IMR-90 (cell line): Measurements from ENCODE around the gene OXA1L. TPM values are rescaled to one million over a fixed set of nuclear protein-coding genes. Genes with fewer than 3 reads are reported as not detected.

ENCODE experiments used
- ATAC-seq: fragments of 200-7000 bp; cut with Tn5 transposase; 2 replicates; pipeline ENCODE4 v1.9.1; 2020; ENCODE audit warnings: low read depth, mild to moderate bottlenecking, moderate library complexity
- BruUV-seq: library from RNA; stranded (reverse); fragments of 400-500 nt; replicated peaks from 2 replicates; lab custom pipeline; 2021; lab: Mats Ljungman, UMichigan
- CTCF ChIA-PET: fragments of 300-600 bp; formaldehyde crosslinking; extraction: SDS; loops from one replicate; lab custom pipeline; 2021; ENCODE audit warnings: antibody characterized with exemption; lab: Yijun Ruan, JAX
- POLR2A ChIA-PET: fragments of 300-600 bp; sonication (Branson Sonifier 250); formaldehyde crosslinking; loops from one replicate; lab custom pipeline; 2022; ENCODE audit warnings: antibody characterized with exemption; ENCODE audit not compliant: unreplicated experiment; lab: Charles Lee
- DNase-seq: peaks from one replicate; pipeline ENCODE4 v3.0.0; 2013
- H2AFZ ChIP-seq: replicated peaks from 2 replicates; pipeline ENCODE3; 2013; ENCODE audit warnings: low read length, mild to moderate bottlenecking; ENCODE audit not compliant: poor library complexity
- H2AK5ac ChIP-seq: 2 replicates; pipeline ENCODE4 v1.6.1; 2013; ENCODE audit warnings: low read depth, low read length, inconsistent platforms
- H2AK9ac ChIP-seq: replicated peaks from 2 replicates; pipeline ENCODE3; 2013; ENCODE audit warnings: mild to moderate bottlenecking, low read depth, low read length, moderate library complexity; ENCODE audit not compliant: poor library complexity
- H2BK120ac ChIP-seq: 2 replicates; pipeline ENCODE4 v1.6.1; 2013; ENCODE audit warnings: low read depth, low read length, inconsistent platforms
- H2BK15ac ChIP-seq: 3 replicates; pipeline ENCODE4 v1.6.1; 2013; ENCODE audit warnings: low read depth, low read length, inconsistent platforms
- H2BK20ac ChIP-seq: 2 replicates; pipeline ENCODE4 v1.6.1; 2013; ENCODE audit warnings: low read depth, mild to moderate bottlenecking, inconsistent platforms, low read length, moderate library complexity
- H2BK5ac ChIP-seq: 2 replicates; pipeline ENCODE4 v1.6.1; 2013; ENCODE audit warnings: mild to moderate bottlenecking, low read depth, low read length, inconsistent platforms; ENCODE audit not compliant: poor library complexity, severe bottlenecking
- H3K14ac ChIP-seq: replicated peaks from 2 replicates; pipeline ENCODE4 v1.6.1; 2013; ENCODE audit warnings: low read depth, low read length, inconsistent platforms
- H3K18ac ChIP-seq: 2 replicates; pipeline ENCODE4 v1.6.1; 2013; ENCODE audit warnings: low read depth, low read length, control low read depth
- H3K23ac ChIP-seq: 2 replicates; pipeline ENCODE4 v1.6.1; 2013; ENCODE audit warnings: low read depth, low read length, inconsistent platforms
- H3K27ac ChIP-seq: 2 replicates; pipeline ENCODE4 v1.5.1; 2013; ENCODE audit warnings: mild to moderate bottlenecking, control low read depth, low read length; ENCODE audit not compliant: insufficient read depth
- H3K27me3 ChIP-seq: 2 replicates; pipeline ENCODE4 v1.6.1; 2013; ENCODE audit warnings: low read length; ENCODE audit not compliant: control insufficient read depth, insufficient read depth
- H3K36me3 ChIP-seq: 2 replicates; pipeline ENCODE4 v1.6.1; 2013; ENCODE audit warnings: low read length, mixed read lengths; ENCODE audit not compliant: control insufficient read depth, insufficient read depth
- H3K4ac ChIP-seq: 2 replicates; pipeline ENCODE4 v1.6.1; 2013; ENCODE audit warnings: low read depth, low read length, inconsistent platforms
- H3K4me1 ChIP-seq: 2 replicates; pipeline ENCODE4 v1.6.1; 2013; ENCODE audit warnings: low read length, mixed read lengths; ENCODE audit not compliant: control insufficient read depth, insufficient read depth
- H3K4me2 ChIP-seq: 2 replicates; pipeline ENCODE4 v1.6.1; 2013; ENCODE audit warnings: low read depth, mild to moderate bottlenecking, control low read depth, low read length, moderate library complexity
- H3K4me3 ChIP-seq: 2 replicates; pipeline ENCODE4 v1.5.1; 2013; ENCODE audit warnings: low read depth, mild to moderate bottlenecking, control low read depth, low read length, moderate library complexity; ENCODE audit not compliant: insufficient read depth
- H3K56ac ChIP-seq: 2 replicates; pipeline ENCODE4 v1.6.1; 2013; ENCODE audit warnings: low read length, inconsistent platforms; ENCODE audit not compliant: insufficient read depth; ENCODE audit errors: extremely low read depth
- H3K79me1 ChIP-seq, 2 experiments: 2 replicates each; pipeline ENCODE4 v1.6.1; 2013; ENCODE audit warnings: low read length in 2 of 2, inconsistent platforms in 1 of 2, low read depth in 1 of 2
- H3K9ac ChIP-seq: 2 replicates; pipeline ENCODE4 v1.6.1; 2013; ENCODE audit warnings: low read depth, low read length, control low read depth
- H3K9me1 ChIP-seq: 2 replicates; pipeline ENCODE4 v1.6.1; 2013; ENCODE audit warnings: low read length, inconsistent platforms; ENCODE audit not compliant: insufficient read depth
- H3K9me3 ChIP-seq: 2 replicates; pipeline ENCODE4 v1.6.1; 2013; ENCODE audit warnings: low read length; ENCODE audit not compliant: control insufficient read depth, insufficient read depth
- H4K20me1 ChIP-seq: 2 replicates; pipeline ENCODE4 v1.6.1; 2013; ENCODE audit warnings: low read length, inconsistent platforms; ENCODE audit not compliant: insufficient read depth
- H4K5ac ChIP-seq: 2 replicates; pipeline ENCODE4 v1.6.1; 2013; ENCODE audit warnings: mild to moderate bottlenecking, low read depth, low read length, control low read depth
- H4K8ac ChIP-seq, 2 experiments: 2 replicates each; pipeline ENCODE4 v1.6.1; 2013; ENCODE audit warnings: low read depth in 2 of 2, low read length in 2 of 2, control low read depth in 1 of 2, inconsistent platforms in 1 of 2
- H4K91ac ChIP-seq: 2 replicates; pipeline ENCODE4 v1.6.1; 2013; ENCODE audit warnings: low read depth, low read length, inconsistent platforms; ENCODE audit not compliant: insufficient read depth
- CEBPB ChIP-seq: IDR thresholded peaks from 2 replicates; pipeline ENCODE4 v1.6.1; 2012; ENCODE audit warnings: low read depth, low read length, improper control_type of control experiment
- CHD1 ChIP-seq: IDR thresholded peaks from 2 replicates; pipeline ENCODE4 v1.6.1; 2012; ENCODE audit warnings: low read depth, low read length, improper control_type of control experiment
- WGBS, 2 experiments: methylation state at CpG; one replicate each; pipeline versions ENCODE4 v1.1.5 to v1.1.7; 2013; ENCODE audit warnings: missing lambda C conversion rate in 2 of 2; ENCODE audit not compliant: insufficient read length in 1 of 2; ENCODE audit errors: extremely low coverage in 2 of 2; 5-methylcytosine and 5-hydroxymethylcytosine counted together
- dilution Hi-C: fragments of 300-500 bp; cut with HindIII; formaldehyde crosslinking; loops from one replicate; pipeline ENCODE4 v1.14.3; 2018; ENCODE audit warnings: low sequenced_read_pairs; ENCODE audit not compliant: unreplicated experiment
- in situ Hi-C: fragments of 300-500 bp; cut with MboI; formaldehyde crosslinking; loops from 3 replicates; pipeline ENCODE4 v1.14.3; 2019; ENCODE audit warnings: low sequenced_read_pairs, inconsistent platforms, mixed read lengths
- intact Hi-C: fragments of 100-400 bp; cut with micrococcal nuclease; formaldehyde crosslinking; loops from 2 replicates; pipeline ENCODE4 v1.10.0; 2022
- polyA plus RNA-seq, 3 experiments: library from polyadenylated mRNA; depleted of rRNA; stranded (reverse); fragments of >200 nt; gene quantifications; 2 replicates each; pipeline ENCODE4 v1.2.3, GENCODE V29; 2012; ENCODE audit warnings: low replicate concordance in 1 of 3
- total RNA-seq: library from RNA; depleted of rRNA; stranded (reverse); fragments of >200 nt; gene quantifications from 2 replicates; pipeline ENCODE4 v1.2.3, GENCODE V29; 2012
- TF ChIP-seq, protein P1 (sequence below): fragments of 150-350 bp; IDR thresholded peaks from 2 replicates; pipeline ENCODE4 v1.6.1; 2017; ENCODE audit warnings: mild to moderate bottlenecking, antibody characterized with exemption, low read length, low read depth
- TF ChIP-seq, protein P2 (sequence below): fragments of 150-350 bp; IDR thresholded peaks from 2 replicates; pipeline ENCODE4 v1.6.1; 2016; ENCODE audit warnings: low read depth, mild to moderate bottlenecking, low read length, moderate library complexity, borderline replicate concordance

OXA1L gene
- total and polyA plus RNA-seq, 2 of the 4 experiments (the other 2 are of a cell fraction), result 47.3 to 113 TPM

DNA sequence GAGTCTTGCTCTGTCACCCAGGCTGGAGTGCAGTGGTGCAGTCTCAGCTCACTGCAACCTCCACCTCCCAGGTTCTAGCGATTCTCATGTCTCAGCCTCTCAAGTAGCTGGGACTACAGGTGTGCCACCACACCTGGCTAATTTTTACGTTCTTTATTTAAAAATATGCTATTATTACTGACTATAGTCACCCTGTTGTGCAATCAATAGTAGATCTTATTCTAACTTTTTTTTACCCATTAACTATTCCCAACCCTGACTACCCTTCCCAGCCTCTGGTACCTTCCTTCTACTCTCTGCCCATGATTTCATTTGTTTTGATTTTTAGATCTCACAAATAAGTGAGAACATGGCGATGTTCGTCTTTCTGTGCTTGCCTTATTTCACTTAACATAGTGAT lies 2.5 kb downstream of the OXA1L start:
- no peak overlapping the region for H3K4ac ChIP-seq
- in situ Hi-C loops (loop anchor here (10.0 kb wide), 1 partner anchor 214 kb away; no protein-coding TSS in a partner anchor), intact Hi-C loops (loop anchor here (5.0 kb wide), 1 partner anchor 212 kb away; no protein-coding TSS in a partner anchor), dilution Hi-C loops (no loop called here)
- H3K9me1 ChIP-seq, result no peaks in the 10 kb centered on the region
- H3K18ac ChIP-seq, result no peak overlapping the region
- no peak overlapping the region for H4K91ac ChIP-seq
- ChIA-PET POLR2A (no interaction called here), CTCF (interaction anchor here (0.7 kb wide), 1 partner anchor 111 kb away, joined by 3 read pairs; no protein-coding TSS in a partner anchor)
- H2BK120ac ChIP-seq, result no peak overlapping the region
- peaks cover 39% of the 10 kb centered on the region for H3K36me3 ChIP-seq
- peaks cover 5% of the 10 kb centered on the region for H3K4me1 ChIP-seq
- TF ChIP-seq, protein P1, sequence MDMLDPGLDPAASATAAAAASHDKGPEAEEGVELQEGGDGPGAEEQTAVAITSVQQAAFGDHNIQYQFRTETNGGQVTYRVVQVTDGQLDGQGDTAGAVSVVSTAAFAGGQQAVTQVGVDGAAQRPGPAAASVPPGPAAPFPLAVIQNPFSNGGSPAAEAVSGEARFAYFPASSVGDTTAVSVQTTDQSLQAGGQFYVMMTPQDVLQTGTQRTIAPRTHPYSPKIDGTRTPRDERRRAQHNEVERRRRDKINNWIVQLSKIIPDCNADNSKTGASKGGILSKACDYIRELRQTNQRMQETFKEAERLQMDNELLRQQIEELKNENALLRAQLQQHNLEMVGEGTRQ, result no peak
- TF ChIP-seq, protein P2, sequence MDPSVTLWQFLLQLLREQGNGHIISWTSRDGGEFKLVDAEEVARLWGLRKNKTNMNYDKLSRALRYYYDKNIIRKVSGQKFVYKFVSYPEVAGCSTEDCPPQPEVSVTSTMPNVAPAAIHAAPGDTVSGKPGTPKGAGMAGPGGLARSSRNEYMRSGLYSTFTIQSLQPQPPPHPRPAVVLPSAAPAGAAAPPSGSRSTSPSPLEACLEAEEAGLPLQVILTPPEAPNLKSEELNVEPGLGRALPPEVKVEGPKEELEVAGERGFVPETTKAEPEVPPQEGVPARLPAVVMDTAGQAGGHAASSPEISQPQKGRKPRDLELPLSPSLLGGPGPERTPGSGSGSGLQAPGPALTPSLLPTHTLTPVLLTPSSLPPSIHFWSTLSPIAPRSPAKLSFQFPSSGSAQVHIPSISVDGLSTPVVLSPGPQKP, result no peak
- TF ChIP-seq CHD1, result no peak
- 0 out of 2 replicates have a peak, but pooled peaks have one; percentile 35 for TF ChIP-seq CEBPB
- no peak for ATAC-seq
- no peak overlapping the region for H2BK15ac ChIP-seq
- H3K27me3 ChIP-seq, result no peaks in the 10 kb centered on the region
- no peak overlapping the region for H2BK5ac ChIP-seq
- no peak overlapping the region for H2AFZ ChIP-seq
- H3K79me1 ChIP-seq, result peaks cover 35 to 51% of the 10 kb centered on the region in 2 experiments
- H3K27ac ChIP-seq, result no peak overlapping the region
- H3K56ac ChIP-seq, result no peak overlapping the region
- H4K5ac ChIP-seq, result no peak overlapping the region
- no peaks in the 10 kb centered on the region for H3K9me3 ChIP-seq
- no peak for DNase-seq
- no peak overlapping the region for H3K4me3 ChIP-seq
- H4K20me1 ChIP-seq, result no peaks in the 10 kb centered on the region
- BruUV-seq, result no TSS peak
- 92% methylated on average over 2 of the region's 4 CpGs; no CpG with 5 or more reads in 1 of the 2 experiments for WGBS, 2 experiments
- H3K4me2 ChIP-seq, result no peak overlapping the region
- H2AK5ac ChIP-seq, result no peak overlapping the region
- H3K14ac ChIP-seq, result no peak overlapping the region
- no peak overlapping the region for H2BK20ac ChIP-seq
- H3K23ac ChIP-seq, result no peak overlapping the region
- no peak overlapping the region for H3K9ac ChIP-seq
- H4K8ac ChIP-seq, result no peak overlapping the region
- H2AK9ac ChIP-seq, result no peak overlapping the region
